HEK293 (cell line): Measurements from ENCODE around the gene THOC3.
"Not testable (repeated sequence)": the region's sequence is repeated elsewhere in the genome, so short reads cannot be mapped to it uniquely, and the experiment has no call there.

Experiments used
- CTCF ChIA-PET: fragments of 350-600 bp; formaldehyde crosslinking; extraction: SDS; loops from one replicate; lab custom pipeline; 2021; ENCODE audit warnings: antibody characterized with exemption; lab: Yijun Ruan, JAX
- POLR2A ChIA-PET: fragments of 300-600 bp; formaldehyde crosslinking; extraction: SDS; loops from one replicate; lab custom pipeline; 2020; ENCODE audit warnings: antibody characterized with exemption, inconsistent platforms; lab: Yijun Ruan, JAX
- H3K27ac ChIP-seq: fragments of 200-500 bp; sonication (Bioruptor generic); 2 replicates; pipeline ENCODE4 v1.5.1; 2014; ENCODE audit warnings: low read depth, low read length, control low read depth, inconsistent platforms; ENCODE audit errors: extremely low read depth
- H3K36me3 ChIP-seq, 2 experiments: fragments of 200-500 bp in 1 of 2; sonication (Bioruptor generic) in 1 of 2; 1 replicate in 1 of 2; 2 replicates in 1 of 2; pipeline ENCODE4 v1.5.1; 2014 to 2017; ENCODE audit warnings: inconsistent platforms in 2 of 2, low read length in 2 of 2; ENCODE audit not compliant: control insufficient read depth in 2 of 2, insufficient read depth in 1 of 2
- H3K4me1 ChIP-seq: fragments of 200-500 bp; sonication (Bioruptor generic); 2 replicates; pipeline ENCODE4 v1.5.1; 2014; ENCODE audit warnings: mild to moderate bottlenecking, low read length, inconsistent platforms; ENCODE audit not compliant: control insufficient read depth, insufficient read depth
- H3K4me3 ChIP-seq: 2 replicates; pipeline ENCODE4 v1.5.1; 2011; ENCODE audit warnings: low read depth, mild to moderate bottlenecking, control low read depth, low read length, moderate library complexity
- H3K9me3 ChIP-seq: fragments of 200-500 bp; sonication (Bioruptor generic); 2 replicates; pipeline ENCODE4 v1.5.1; 2014; ENCODE audit warnings: low read depth, low read length, inconsistent platforms; ENCODE audit not compliant: control insufficient read depth, insufficient read depth
- EGR2 ChIP-seq: fragments of 450-650 bp; formaldehyde crosslinking; IDR thresholded peaks from 2 replicates; pipeline ENCODE4 v1.5.1; 2016; ENCODE audit warnings: low read depth, missing biosample characterization, missing genetic modification characterization
- ZFHX2 ChIP-seq: fragments of 450-650 bp; formaldehyde crosslinking; conservative IDR thresholded peaks from 2 replicates; pipeline ENCODE4 v1.5.1; 2016; ENCODE audit warnings: missing biosample characterization, missing genetic modification characterization

THOC3 gene

DNA sequence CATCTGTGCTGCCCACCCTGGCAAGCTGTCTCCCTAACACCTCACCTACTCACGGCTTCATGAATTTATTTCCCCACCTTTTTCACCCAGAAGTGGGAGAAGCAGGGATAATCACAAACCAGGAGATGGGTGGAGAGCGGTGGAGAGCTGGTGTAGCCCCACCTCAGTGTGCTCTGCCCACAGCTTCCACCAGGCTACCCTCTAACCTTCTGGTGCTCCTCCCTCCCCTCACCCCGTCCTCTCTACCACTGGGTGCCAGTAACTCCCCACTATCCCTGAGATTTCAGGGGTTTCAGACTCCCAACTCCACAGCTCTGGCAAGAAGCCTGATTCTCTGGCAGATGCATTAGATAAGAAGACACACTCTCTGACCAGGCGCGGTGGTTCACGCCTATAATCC, 28.7 kb upstream of the THOC3 start:
- H3K27ac ChIP-seq, H3K4me1 ChIP-seq, POLR2A ChIA-PET, H3K4me3 ChIP-seq, CTCF ChIA-PET, H3K36me3 ChIP-seq, H3K9me3 ChIP-seq: not testable (repeated sequence)

DNA sequence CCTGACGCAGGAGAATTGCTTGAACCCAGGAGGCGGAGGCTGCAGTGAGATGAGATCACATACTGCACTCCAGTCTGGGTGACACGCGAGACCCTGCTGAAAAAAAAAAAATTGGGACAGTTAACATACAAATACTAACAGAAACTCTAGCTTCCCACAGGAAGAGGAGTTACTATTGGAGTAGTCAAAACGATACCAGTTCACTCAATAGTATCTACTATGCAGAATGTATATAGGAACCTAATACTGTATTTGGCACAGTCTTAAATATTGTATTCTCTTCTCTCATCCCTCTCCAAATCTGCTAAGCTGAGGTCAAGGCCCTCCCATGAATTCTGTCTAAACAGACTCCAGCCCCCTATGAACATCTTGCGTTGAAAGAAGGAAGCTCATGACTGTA, 27.4 kb upstream of the THOC3 start:
- H3K4me1 ChIP-seq, H3K27ac ChIP-seq, H3K9me3 ChIP-seq, CTCF ChIA-PET, POLR2A ChIA-PET, H3K4me3 ChIP-seq, H3K36me3 ChIP-seq: not testable (repeated sequence)

DNA sequence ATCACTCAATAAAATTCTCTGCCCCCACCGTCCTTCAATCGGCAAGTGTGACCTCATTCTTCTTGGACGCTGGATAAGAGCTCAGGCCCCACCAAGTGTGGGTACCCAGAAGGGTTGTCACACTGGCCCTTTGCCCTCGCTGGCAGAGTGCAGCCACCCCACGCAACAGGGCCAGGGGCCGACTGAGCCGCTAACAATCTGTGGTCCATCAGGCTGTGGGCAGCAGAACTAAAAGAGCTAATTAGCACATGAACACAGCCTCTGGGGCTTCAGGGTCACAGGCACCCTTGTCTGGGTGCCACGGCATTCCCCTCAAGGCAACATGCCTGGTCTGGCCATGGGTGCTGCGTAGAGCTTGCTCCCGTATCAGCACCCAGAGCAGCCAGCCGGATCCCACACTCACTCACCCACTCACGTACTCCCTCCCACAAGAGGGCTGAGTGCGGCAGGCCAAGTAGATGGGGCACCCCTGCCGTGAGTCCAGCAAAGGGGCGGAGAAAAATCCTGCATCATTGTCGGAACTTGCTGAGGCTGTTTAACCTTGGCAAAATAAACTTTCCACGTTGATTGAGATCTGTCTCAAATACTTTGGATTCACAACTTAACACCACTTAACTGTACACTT, 11.4 kb upstream of the THOC3 start:
- H3K4me1 ChIP-seq, POLR2A ChIA-PET, H3K36me3 ChIP-seq, CTCF ChIA-PET, H3K4me3 ChIP-seq, H3K9me3 ChIP-seq, H3K27ac ChIP-seq: not testable (repeated sequence)

DNA sequence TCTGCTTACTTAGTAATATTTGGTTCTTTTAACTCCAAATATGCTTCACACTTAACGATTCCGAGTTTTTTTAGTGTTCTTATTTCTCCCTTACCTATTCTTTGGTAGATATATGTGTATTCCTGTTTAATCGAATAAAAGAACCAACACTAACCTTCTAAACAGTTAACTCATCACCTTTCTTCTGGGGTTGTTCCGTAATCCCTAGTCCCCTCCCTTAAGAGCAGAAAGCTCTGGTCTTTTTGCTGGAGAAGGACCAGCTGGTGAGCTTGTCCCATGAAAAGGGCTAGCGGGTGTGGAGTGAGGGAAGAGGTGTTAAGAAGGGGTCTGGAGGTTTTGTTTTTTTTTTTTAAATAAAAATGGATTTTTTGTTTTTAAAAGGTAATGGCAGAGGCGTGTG, 266 bp upstream of the THOC3 start:
- CTCF ChIA-PET, H3K4me1 ChIP-seq, H3K36me3 ChIP-seq, H3K27ac ChIP-seq, H3K4me3 ChIP-seq, POLR2A ChIA-PET, H3K9me3 ChIP-seq: not testable (repeated sequence)

DNA sequence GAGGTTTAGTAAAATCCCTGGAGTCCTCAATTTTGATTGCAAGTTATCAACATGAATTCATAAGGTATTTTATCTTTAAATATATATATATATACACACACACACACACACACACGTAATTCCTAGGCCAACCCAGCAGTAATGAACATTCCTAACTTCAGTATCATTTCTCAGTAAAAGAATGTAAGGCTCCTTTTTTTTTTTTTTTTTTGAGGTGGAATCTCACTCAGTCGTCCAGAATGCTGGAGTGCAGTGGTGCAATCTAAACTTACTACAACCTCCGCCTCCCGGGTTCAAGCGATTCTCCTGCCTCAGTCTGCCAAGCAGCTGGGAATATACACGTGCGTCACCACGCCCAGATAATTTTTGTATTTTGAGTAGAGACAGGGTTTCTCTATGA, 5.8 kb downstream of the THOC3 start:
- CTCF ChIA-PET, H3K4me3 ChIP-seq, H3K4me1 ChIP-seq: not testable (repeated sequence)

DNA sequence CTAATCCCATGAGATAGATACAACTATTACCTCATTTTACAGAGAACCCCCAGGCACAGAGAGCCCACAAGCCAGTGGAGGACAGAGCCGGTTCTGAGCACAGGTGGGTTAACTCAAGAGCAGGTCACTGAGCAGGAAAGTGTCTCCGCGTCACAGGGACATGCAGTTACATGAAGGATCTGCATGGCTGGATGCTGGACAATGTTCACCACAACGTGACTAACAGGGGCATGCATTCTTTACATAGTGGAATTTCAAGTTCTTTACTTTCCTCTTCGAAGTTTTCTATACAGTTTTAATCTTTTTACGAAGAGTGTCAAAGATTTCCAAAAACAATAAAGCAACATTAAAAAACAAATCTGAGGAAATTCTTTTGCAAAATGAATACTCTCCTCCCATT, 7.9 kb downstream of the THOC3 start:
- peaks cover 0 to 15% of the 10 kb centered on the region in 2 experiments; a peak in 1 of 3 replicates for H3K36me3 ChIP-seq
- H3K27ac ChIP-seq, POLR2A ChIA-PET, H3K4me3 ChIP-seq, CTCF ChIA-PET, H3K9me3 ChIP-seq, H3K4me1 ChIP-seq: not testable (repeated sequence)

More for the DNA sequence above, 5.8 kb downstream of the THOC3 start:
- H3K9me3 ChIP-seq, POLR2A ChIA-PET, H3K27ac ChIP-seq: not testable (repeated sequence)
- peaks cover 0 to 15% of the 10 kb centered on the region in 2 experiments; a peak in 1 of 3 replicates for H3K36me3 ChIP-seq

DNA sequence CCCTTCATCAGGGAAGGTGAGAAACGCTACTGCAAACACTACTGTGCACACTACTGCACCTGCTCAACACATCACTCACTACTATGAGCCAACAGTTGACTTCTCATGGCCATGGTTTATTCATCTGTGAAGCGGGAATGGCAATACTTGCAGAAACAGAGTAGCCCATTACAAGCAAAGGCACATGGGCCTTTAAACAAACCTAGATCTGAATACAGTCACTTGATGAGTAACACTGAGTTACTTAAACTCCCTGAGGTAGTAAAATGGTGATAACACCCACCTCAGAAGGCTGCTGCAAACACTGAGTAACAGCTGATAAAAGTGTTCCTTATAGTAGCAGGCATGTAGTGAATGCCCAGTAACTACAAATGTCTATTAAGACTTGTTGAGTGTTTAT, 9.6 kb downstream of the THOC3 start:
- H3K4me3 ChIP-seq, CTCF ChIA-PET, H3K9me3 ChIP-seq, H3K4me1 ChIP-seq, H3K27ac ChIP-seq, POLR2A ChIA-PET: not testable (repeated sequence)
- peaks cover 0 to 11% of the 10 kb centered on the region in 2 experiments; a peak in 1 of 3 replicates for H3K36me3 ChIP-seq

DNA sequence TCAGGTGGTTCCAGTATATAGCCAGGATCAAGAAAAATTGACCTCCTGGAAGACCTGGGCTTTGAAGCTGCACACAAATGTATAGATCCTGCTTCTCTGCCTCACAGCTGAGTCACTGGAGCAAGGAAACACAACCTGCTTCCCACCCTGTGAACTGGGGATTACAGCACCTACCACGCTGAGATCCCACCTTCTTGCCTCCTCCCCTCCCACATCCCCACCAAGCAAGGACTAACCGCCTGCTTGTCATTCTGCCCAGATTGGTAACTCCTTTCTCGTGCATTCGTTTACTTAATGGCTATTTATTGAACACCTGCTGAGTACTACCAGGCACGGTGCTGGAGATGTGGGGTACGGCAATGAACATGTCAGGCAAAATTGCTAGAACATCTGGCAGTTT, 14.0 kb downstream of the THOC3 start:
- H3K9me3 ChIP-seq, H3K4me3 ChIP-seq, POLR2A ChIA-PET, H3K4me1 ChIP-seq, CTCF ChIA-PET, H3K36me3 ChIP-seq, H3K27ac ChIP-seq: not testable (repeated sequence)
- TF ChIP-seq ZFHX2 (tag by site-specific recombination) (peak; percentile 38), EGR2 (tag by site-specific recombination) (peak; percentile 74)

DNA sequence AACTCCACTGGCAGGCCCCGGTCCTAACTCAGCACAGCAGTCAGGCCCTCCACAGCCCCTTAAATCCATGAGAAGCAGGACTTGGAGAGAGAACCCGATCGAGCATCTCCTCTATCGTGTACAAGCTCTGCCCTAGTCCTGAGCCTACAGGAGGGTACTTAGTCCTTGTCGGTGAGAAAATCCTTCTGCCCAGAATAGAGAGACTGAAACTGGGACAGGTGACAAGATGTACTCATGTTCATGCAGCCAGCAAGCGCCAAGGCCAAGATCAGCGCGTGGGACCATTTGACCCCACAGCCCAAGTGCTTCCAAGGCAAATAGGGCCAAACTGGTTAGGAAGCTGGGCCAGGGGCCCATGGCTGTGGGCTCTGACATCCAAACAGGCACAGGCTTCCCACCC, 15.3 kb downstream of the THOC3 start:
- CTCF ChIA-PET, H3K4me3 ChIP-seq, H3K27ac ChIP-seq, H3K36me3 ChIP-seq, POLR2A ChIA-PET, H3K4me1 ChIP-seq, H3K9me3 ChIP-seq: not testable (repeated sequence)

DNA sequence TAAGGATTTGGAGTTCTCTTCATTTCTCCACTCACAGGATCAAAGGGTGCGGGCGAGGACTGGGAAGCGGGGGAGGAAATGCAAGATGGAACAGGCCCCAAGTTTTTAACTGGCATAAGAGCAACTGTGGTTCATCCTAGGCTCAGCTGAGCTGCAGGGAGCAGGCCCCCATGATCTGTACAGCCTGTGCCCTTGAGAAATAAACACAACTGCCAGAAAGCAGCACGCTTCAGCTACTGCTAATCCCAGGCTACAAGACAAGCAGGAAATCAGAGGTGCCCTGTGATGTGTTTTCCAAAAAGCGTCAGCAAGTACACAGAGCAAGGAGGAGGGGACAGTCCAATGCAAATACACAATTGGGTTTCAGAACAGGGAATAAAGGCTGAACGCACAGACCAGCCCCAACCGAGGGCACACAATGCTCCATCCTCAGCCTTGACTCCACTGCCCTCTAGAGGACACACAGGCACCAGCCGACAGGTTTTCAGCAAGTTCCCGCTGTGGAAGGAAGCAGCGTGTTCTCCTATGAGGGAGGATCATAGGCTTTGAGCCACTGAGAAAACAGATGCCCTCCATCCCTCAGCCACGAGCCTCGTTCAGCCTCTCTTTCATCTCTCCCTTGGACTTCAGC, 16.7 kb downstream of the THOC3 start:
- H3K4me1 ChIP-seq, H3K9me3 ChIP-seq, H3K4me3 ChIP-seq, CTCF ChIA-PET, POLR2A ChIA-PET, H3K36me3 ChIP-seq, H3K27ac ChIP-seq: not testable (repeated sequence)
